Testis (tissue), 2 donors: ENCODE results near the gene RNF32.

ENCODE experiments used
- POLR2A ChIP-seq: fragments of 450-650 bp; IDR thresholded peaks from one replicate; pipeline ENCODE4 v1.6.1; 2017; ENCODE audit warnings: antibody characterized with exemption, mild to moderate bottlenecking, moderate library complexity
- TF ChIP-seq, protein P1 (sequence below), 3 experiments: fragments of 450-650 bp in 2 of 3; fragments of 200-600 bp in 1 of 3; sonication (generic) in 1 of 3; IDR thresholded peaks; one replicate each; pipeline ENCODE4 v1.5.1; 2016 to 2019; ENCODE audit warnings: antibody characterized with exemption in 3 of 3, mild to moderate bottlenecking in 2 of 3, moderate library complexity in 1 of 3

GRCh38 chr7:156665101-156665500 lies 24.5 kb downstream of the RNF32 start:
- TF ChIP-seq, protein P1, sequence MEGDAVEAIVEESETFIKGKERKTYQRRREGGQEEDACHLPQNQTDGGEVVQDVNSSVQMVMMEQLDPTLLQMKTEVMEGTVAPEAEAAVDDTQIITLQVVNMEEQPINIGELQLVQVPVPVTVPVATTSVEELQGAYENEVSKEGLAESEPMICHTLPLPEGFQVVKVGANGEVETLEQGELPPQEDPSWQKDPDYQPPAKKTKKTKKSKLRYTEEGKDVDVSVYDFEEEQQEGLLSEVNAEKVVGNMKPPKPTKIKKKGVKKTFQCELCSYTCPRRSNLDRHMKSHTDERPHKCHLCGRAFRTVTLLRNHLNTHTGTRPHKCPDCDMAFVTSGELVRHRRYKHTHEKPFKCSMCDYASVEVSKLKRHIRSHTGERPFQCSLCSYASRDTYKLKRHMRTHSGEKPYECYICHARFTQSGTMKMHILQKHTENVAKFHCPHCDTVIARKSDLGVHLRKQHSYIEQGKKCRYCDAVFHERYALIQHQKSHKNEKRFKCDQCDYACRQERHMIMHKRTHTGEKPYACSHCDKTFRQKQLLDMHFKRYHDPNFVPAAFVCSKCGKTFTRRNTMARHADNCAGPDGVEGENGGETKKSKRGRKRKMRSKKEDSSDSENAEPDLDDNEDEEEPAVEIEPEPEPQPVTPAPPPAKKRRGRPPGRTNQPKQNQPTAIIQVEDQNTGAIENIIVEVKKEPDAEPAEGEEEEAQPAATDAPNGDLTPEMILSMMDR (IDR thresholded peaks at IDR 0.05), result no peak
- TF ChIP-seq POLR2A, result no peak
